H1 (cell line): ENCODE results near the gene INHBC. TPM values are rescaled to one million over a fixed set of nuclear protein-coding genes. Genes with fewer than 3 reads are reported as not detected.

Experiments
- CTCF ChIA-PET: fragments of 300-600 bp; sonication (Branson Sonifier 250); formaldehyde crosslinking; loops from one replicate; lab custom pipeline; 2021; ENCODE audit not compliant: partially characterized antibody; lab: Charles Lee
- POLR2A ChIA-PET: fragments of 300-600 bp; sonication (Branson Sonifier 250); formaldehyde crosslinking; loops from one replicate; lab custom pipeline; 2021; ENCODE audit warnings: inconsistent platforms; ENCODE audit not compliant: partially characterized antibody; lab: Charles Lee
- DNase-seq, 2 experiments: peaks; one replicate each; pipeline versions ENCODE4 v3.0.0 to v3.0.0-alpha.2; 2010 to 2022; ENCODE audit warnings: low spot score in 2 of 2, low read depth in 1 of 2, mixed read lengths in 1 of 2
- FAIRE-seq: peaks from 2 replicates; lab custom pipeline; 2011; peaks lifted over from hg19 to GRCh38; lab: Jason Lieb, UNC
- H2AFZ ChIP-seq: 2 replicates; pipeline ENCODE4 v1.8.1; 2012; ENCODE audit warnings: low read length, inconsistent platforms
- H2AK5ac ChIP-seq: 2 replicates; pipeline ENCODE4 v1.6.1; 2013; ENCODE audit warnings: low read depth, low read length
- H2BK120ac ChIP-seq: replicated peaks from 2 replicates; pipeline ENCODE3; 2013; ENCODE audit warnings: low read depth, low read length, inconsistent platforms
- H2BK12ac ChIP-seq: 2 replicates; pipeline ENCODE4 v1.6.1; 2013; ENCODE audit warnings: low read depth, low read length
- H2BK15ac ChIP-seq: 2 replicates; pipeline ENCODE4 v1.6.1; 2013; ENCODE audit warnings: low read length
- H2BK20ac ChIP-seq: 2 replicates; pipeline ENCODE4 v1.6.1; 2013; ENCODE audit warnings: low read length
- H2BK5ac ChIP-seq: 2 replicates; pipeline ENCODE4 v1.6.1; 2013; ENCODE audit warnings: low read depth, low read length
- H3K14ac ChIP-seq: 2 replicates; pipeline ENCODE4 v1.6.1; 2013; ENCODE audit warnings: inconsistent platforms; ENCODE audit not compliant: insufficient read length
- H3K18ac ChIP-seq: 2 replicates; pipeline ENCODE4 v1.6.1; 2013; ENCODE audit warnings: low read length; ENCODE audit errors: extremely low read depth
- H3K23ac ChIP-seq: 2 replicates; pipeline ENCODE4 v1.6.1; 2013; ENCODE audit warnings: inconsistent platforms; ENCODE audit not compliant: insufficient read length
- H3K23me2 ChIP-seq: 2 replicates; pipeline ENCODE4 v1.6.1; 2013; ENCODE audit warnings: low read depth, low read length
- H3K27ac ChIP-seq: 2 replicates; pipeline ENCODE4 v1.6.1; 2011; ENCODE audit warnings: low read depth, low read length, inconsistent platforms
- H3K27me3 ChIP-seq, 4 experiments: replicated peaks in 1 of 4; 1 replicate in 1 of 4; 2 replicates in 3 of 4; pipeline versions ENCODE4 v1.6.1 to v1.8.1; 2011 to 2013; ENCODE audit warnings: low read length in 3 of 4, mild to moderate bottlenecking in 3 of 4, inconsistent platforms in 2 of 4, mixed read lengths in 2 of 4, moderate library complexity in 1 of 4; ENCODE audit not compliant: control insufficient read depth in 3 of 4, insufficient read depth in 3 of 4; ENCODE audit errors: extremely low read depth in 1 of 4
- H3K36me3 ChIP-seq, 4 experiments: 2 replicates each; pipeline versions ENCODE4 v1.6.1 to v1.8.1; 2011 to 2013; ENCODE audit warnings: mild to moderate bottlenecking in 4 of 4, low read length in 3 of 4, moderate library complexity in 2 of 4, control low read depth in 1 of 4, inconsistent platforms in 1 of 4; ENCODE audit not compliant: insufficient read depth in 4 of 4, control insufficient read depth in 2 of 4
- H3K4ac ChIP-seq: replicated peaks from 2 replicates; pipeline ENCODE3; 2013; ENCODE audit warnings: low read length, low read depth, mixed read lengths, inconsistent platforms; ENCODE audit not compliant: insufficient read length
- H3K4me1 ChIP-seq, 4 experiments: replicated peaks in 1 of 4; 1 replicate in 1 of 4; 2 replicates in 3 of 4; pipeline versions ENCODE4 v1.6.1 to v1.8.1; 2011 to 2013; ENCODE audit warnings: low read length in 3 of 4, inconsistent platforms in 2 of 4, mixed read lengths in 1 of 4; ENCODE audit not compliant: insufficient read depth in 4 of 4, control insufficient read depth in 3 of 4
- H3K4me2 ChIP-seq, 2 experiments: 2 replicates each; pipeline versions ENCODE4 v1.6.1 to v1.8.1; 2011 to 2013; ENCODE audit warnings: low read depth in 2 of 2, low read length in 2 of 2, control low read depth in 1 of 2, inconsistent platforms in 1 of 2, mild to moderate bottlenecking in 1 of 2; ENCODE audit not compliant: insufficient read depth in 1 of 2
- H3K4me3 ChIP-seq, 4 experiments: fragments of 200-600, 300-600 bp in 1 of 4; sonication (generic), shearing (Covaris generic), sonication (Bioruptor Twin) in 1 of 4; 2 replicates each; pipeline versions ENCODE4 v1.5.1 to v1.8.1; 2011 to 2016; ENCODE audit warnings: low read length in 4 of 4, low read depth in 3 of 4, control low read depth in 2 of 4, inconsistent platforms in 2 of 4, mild to moderate bottlenecking in 2 of 4, mixed read lengths in 1 of 4, moderate library complexity in 1 of 4; ENCODE audit not compliant: insufficient read depth in 2 of 4; ENCODE audit errors: extremely low read depth in 1 of 4
- H3K56ac ChIP-seq: replicated peaks from 2 replicates; pipeline ENCODE3; 2013; ENCODE audit warnings: low read depth, mild to moderate bottlenecking, mixed read lengths, low read length, inconsistent platforms; ENCODE audit not compliant: insufficient read length
- H3K79me1 ChIP-seq: 2 replicates; pipeline ENCODE4 v1.6.1; 2013; ENCODE audit warnings: low read depth, low read length, control low read depth
- H3K79me2 ChIP-seq, 2 experiments: 2 replicates each; pipeline versions ENCODE4 v1.6.1 to v1.8.1; 2012 to 2013; ENCODE audit warnings: low read length in 2 of 2, mild to moderate bottlenecking in 2 of 2, inconsistent platforms in 1 of 2; ENCODE audit not compliant: insufficient read depth in 2 of 2, control insufficient read depth in 1 of 2
- H3K9ac ChIP-seq, 4 experiments: replicated peaks in 1 of 4; 1 replicate in 1 of 4; 2 replicates in 3 of 4; pipeline versions ENCODE4 v1.6.1 to v1.8.1; 2011 to 2013; ENCODE audit warnings: low read depth in 3 of 4, low read length in 3 of 4, control low read depth in 2 of 4, mild to moderate bottlenecking in 2 of 4, moderate library complexity in 2 of 4, inconsistent platforms in 1 of 4; ENCODE audit errors: extremely low read depth in 1 of 4
- H3K9me3 ChIP-seq, 2 experiments: 2 replicates each; pipeline versions ENCODE4 v1.6.1 to v1.8.1; 2012 to 2013; ENCODE audit warnings: mild to moderate bottlenecking in 2 of 2, moderate library complexity in 2 of 2, control low read depth in 1 of 2, inconsistent platforms in 1 of 2, low read depth in 1 of 2, low read length in 1 of 2, mixed read lengths in 1 of 2; ENCODE audit not compliant: insufficient read depth in 2 of 2
- H4K20me1 ChIP-seq, 2 experiments: replicated peaks in 1 of 2; 2 replicates each; pipeline versions ENCODE3 to v1.8.1; 2011 to 2013; ENCODE audit warnings: inconsistent platforms in 2 of 2, low read length in 2 of 2, mild to moderate bottlenecking in 1 of 2; ENCODE audit not compliant: insufficient read depth in 2 of 2, control insufficient read depth in 1 of 2
- H4K5ac ChIP-seq: 2 replicates; pipeline ENCODE4 v1.6.1; 2013; ENCODE audit warnings: low read length, low read depth, mixed read lengths, inconsistent platforms; ENCODE audit not compliant: insufficient read length
- H4K8ac ChIP-seq: 2 replicates; pipeline ENCODE4 v1.8.0; 2013; ENCODE audit warnings: mild to moderate bottlenecking, moderate library complexity, low read length, inconsistent platforms; ENCODE audit not compliant: insufficient read depth; ENCODE audit errors: extremely low read depth
- H4K91ac ChIP-seq: replicated peaks from 2 replicates; pipeline ENCODE3; 2013; ENCODE audit warnings: low read length, mixed read lengths, inconsistent platforms; ENCODE audit not compliant: insufficient read length
- ASH2L ChIP-seq: fragments of 200-600, 300-600 bp; sonication (generic); IDR thresholded peaks from one replicate; pipeline ENCODE4 v1.7.1; 2017; ENCODE audit warnings: low read length
- ATF3 ChIP-seq: IDR thresholded peaks from 2 replicates; pipeline ENCODE4 v1.6.1; 2011; ENCODE audit warnings: low read depth, mild to moderate bottlenecking, low read length; ENCODE audit not compliant: insufficient read depth
- BCL11A ChIP-seq, 2 experiments: IDR thresholded peaks; one replicate each; pipeline ENCODE4 v1.6.1; 2011; ENCODE audit warnings: low read depth in 2 of 2, low read length in 2 of 2, mild to moderate bottlenecking in 2 of 2
- CBX8 ChIP-seq: fragments of 300-800, 300-1000 bp; sonication (generic); IDR thresholded peaks from 2 replicates; pipeline ENCODE4 v1.7.1; 2016; ENCODE audit warnings: low read depth, low read length, borderline replicate concordance
- CTBP2 ChIP-seq: IDR thresholded peaks from 2 replicates; pipeline ENCODE4 v1.7.0; 2011; ENCODE audit warnings: borderline replicate concordance, mild to moderate bottlenecking, moderate library complexity, mixed read lengths, low read length; ENCODE audit not compliant: insufficient read depth, insufficient read length
- GABPA ChIP-seq: IDR thresholded peaks from 2 replicates; pipeline ENCODE4 v1.6.1; 2011; ENCODE audit warnings: mild to moderate bottlenecking, low read length, moderate library complexity, borderline replicate concordance; ENCODE audit not compliant: insufficient read depth
- KDM5A ChIP-seq: fragments of 200-600 bp; IDR thresholded peaks from 2 replicates; pipeline ENCODE4 v1.7.1; 2012; ENCODE audit warnings: mild to moderate bottlenecking, low read length, inconsistent platforms, mixed read lengths
- MAFK ChIP-seq: IDR thresholded peaks from 2 replicates; pipeline ENCODE4 v1.6.1; 2012; ENCODE audit warnings: low read depth, mild to moderate bottlenecking, improper control_type of control experiment, low read length
- POU5F1 ChIP-seq: IDR thresholded peaks from 2 replicates; pipeline ENCODE4 v1.6.1; 2011; ENCODE audit warnings: low read depth, mild to moderate bottlenecking, low read length, moderate library complexity
- SAP30 ChIP-seq: fragments of 300-600 bp; sonication (generic); IDR thresholded peaks from 2 replicates; pipeline ENCODE4 v1.7.1; 2012; ENCODE audit warnings: low read length, moderate library complexity, mild to moderate bottlenecking, inconsistent platforms; ENCODE audit not compliant: insufficient read depth, insufficient replicate concordance
- YY1 ChIP-seq: IDR thresholded peaks from 2 replicates; pipeline ENCODE4 v1.6.1; 2011; ENCODE audit warnings: low read depth, mild to moderate bottlenecking, low read length
- WGBS, 2 experiments: shearing (Covaris generic) in 1 of 2; methylation state at CpG; one replicate each; pipeline versions ENCODE4 v1.1.6 to v1.1.7; 2013 to 2015; ENCODE audit warnings: low lambda C conversion rate in 2 of 2, mixed read lengths in 2 of 2, inconsistent platforms in 1 of 2, low coverage in 1 of 2, missing lambda C conversion rate in 1 of 2; ENCODE audit not compliant: insufficient replicate concordance in 2 of 2, insufficient coverage in 1 of 2, insufficient read length in 1 of 2; ENCODE audit errors: extremely low coverage in 1 of 2, missing lambda C conversion rate in 1 of 2; 5-methylcytosine and 5-hydroxymethylcytosine counted together
- polyA plus RNA-seq, 7 experiments: library from polyadenylated mRNA; depleted of rRNA in 3 of 7; stranded (reverse) in 5 of 7; unstranded in 2 of 7; fragments of >200 nt in 5 of 7; fragments of 200-250 nt in 2 of 7; gene quantifications; 1 replicate in 5 of 7; 2 replicates in 1 of 7; 4 replicates in 1 of 7; pipeline versions ENCODE4 v1.2.1 to v1.2.3, GENCODE V29; 2011 to 2013; ENCODE audit warnings: missing spikeins in 2 of 7, mixed read lengths in 2 of 7
- total RNA-seq: library from RNA; stranded (reverse); fragmentation: NEBNext Ultra II Directional; extraction: Animal tissue kit (Norgen Biotek cat#: 25700); gene quantifications from 2 replicates; pipeline ENCODE4 v1.2.1, GENCODE V29; 2021

Gene INHBC
- total and polyA plus RNA-seq, 2 of the 8 experiments (the other 6 are each of a cell fraction or from before 2014, with no cell fraction given) = 0.15 TPM; not detected in 1

- no peak overlapping the region for H3K27ac ChIP-seq
- no peak overlapping the region for H4K8ac ChIP-seq
- no peak overlapping the region for H3K4me2 ChIP-seq
- TF ChIP-seq ATF3 = no peak
- TF ChIP-seq SAP30 = no peak
- TF ChIP-seq CTBP2 = no peak
- no peak for TF ChIP-seq BCL11A (IDR thresholded peaks at IDR 0.05; ENCODE audit: low read depth in 2 of 2, low read length in 2 of 2)
- no peak for TF ChIP-seq YY1
- TF ChIP-seq GABPA = no peak
- TF ChIP-seq CBX8 = no peak
- no peak for TF ChIP-seq ASH2L
- TF ChIP-seq MAFK = no peak
- TF ChIP-seq KDM5A = no peak
- no peak for TF ChIP-seq POU5F1
- TF ChIP-seq, all 59 proteins: peak for 0
- H3K27me3 ChIP-seq = no peaks in the 10 kb centered on the region
- ChIA-PET POLR2A (interaction anchor here (4.8 kb wide), 1 partner anchor 10 kb away, joined by 25 read pairs; the partner anchor contains the start of gene INHBE), CTCF (interaction anchor here (1.0 to 18.5 kb wide), 3 partner anchors 9 to 157 kb away, joined by 3 to 441 read pairs (median 4); partner anchors contain the start of genes ARHGAP9, INHBE and MARS1)
- H3K79me2 ChIP-seq = peaks cover 0 to 4% of the 10 kb centered on the region in 2 experiments; a peak in 1 of 4 replicates
- H3K9ac ChIP-seq = no peak overlapping the region
- no peak overlapping the region for H4K91ac ChIP-seq
- peaks cover 0 to 4% (median 0%) of the 10 kb centered on the region in 4 experiments; a peak in 1 of 7 replicates for H3K4me1 ChIP-seq
- no peak overlapping the region for H4K5ac ChIP-seq
- H3K36me3 ChIP-seq = peaks cover 0 to 11% (median 4%) of the 10 kb centered on the region in 4 experiments; a peak in 5 of 8 replicates
- H3K18ac ChIP-seq = no peak overlapping the region
- H2BK120ac ChIP-seq = no peak overlapping the region
- FAIRE-seq (no peak), DNase-seq (no peak)
- H3K4ac ChIP-seq = no peak overlapping the region
- no peak overlapping the region for H2BK12ac ChIP-seq
- H3K23me2 ChIP-seq = peaks cover 4% of the 10 kb centered on the region; the same call in 1 of the 2 replicates
- H2AK5ac ChIP-seq = no peak overlapping the region
- H2BK5ac ChIP-seq = no peak overlapping the region
- H3K4me3 ChIP-seq = no peak overlapping the region
- no peak overlapping the region for H3K14ac ChIP-seq
- no peak overlapping the region for H2AFZ ChIP-seq
- no peak overlapping the region for H2BK15ac ChIP-seq
- H3K79me1 ChIP-seq = no peaks in the 10 kb centered on the region
- H3K23ac ChIP-seq = no peak overlapping the region
- no peaks in the 10 kb centered on the region for H3K9me3 ChIP-seq
- peaks cover 0 to 2% of the 10 kb centered on the region in 2 experiments for H4K20me1 ChIP-seq
- H3K56ac ChIP-seq = no peak overlapping the region
- 94% methylated on average over 12 of the region's 12 CpGs; no CpG with 5 or more reads in 1 of the 2 experiments for WGBS, 2 experiments
- H2BK20ac ChIP-seq = no peak overlapping the region
Observed at GRCh38 chr12:57464569-57464968, 30.0 kb downstream of the INHBC start.
